ENCODE data around the gene DDX21. TPM values are rescaled to one million over a fixed set of nuclear protein-coding genes. Genes with fewer than 3 reads are reported as not detected.
"Not testable (repeated sequence)": the region's sequence is repeated elsewhere in the genome, so short reads cannot be mapped to it uniquely, and the experiment has no call there.

DDX21 gene
- total RNA-seq, 4 donors from 2014 or later: 8.8 to 29.5 (median 17.0) TPM

- TF ChIP-seq POLR2AphosphoS5 (IDR thresholded peaks at IDR 0.05) (no peak), EP300 (IDR thresholded peaks at IDR 0.05; ENCODE audit: low read depth) (no peak), POLR2A (IDR thresholded peaks at IDR 0.05) (no peak), CTCF (IDR thresholded peaks at IDR 0.05) (no peak)
- WGBS, 2 donors (ENCODE audit: low coverage in 1 of 2): 96% methylated on average over 4 of the region's 4 CpGs; no CpG with 5 or more reads in 1 of the 2 donors
- Histone ChIP-seq H3K36me3 (peaks cover 0 to 38% (median 19%) of the 10 kb centered on the region in 4 donors), H3K4me3 (no peak overlapping the region), H3K27ac (no peak overlapping the region), H3K4me1 (peaks cover 8 to 26% (median 18%) of the 10 kb centered on the region in 4 donors), H3K9me3 (no peaks in the 10 kb centered on the region), H3K27me3 (no peaks in the 10 kb centered on the region)
- intact Hi-C loops (cut with DNase I; ENCODE audit: low total_unique reads): no loop called here
- DNase-seq: no peak
- in situ Hi-C loops (cut with MboI; ENCODE audit: low pct_ligation_motif_present in 1 of 4, low pct_unique_long_range_greater_than_20kb in 1 of 4, low sequenced_read_pairs in 3 of 4): no loop called here
Measured at GRCh38 chr10:68959695-68960527, 3.9 kb downstream of the DDX21 start.

- WGBS, 2 donors (ENCODE audit: low coverage in 1 of 2): 91% methylated on average over 4 of the region's 4 CpGs; no CpG with 5 or more reads in 1 of the 2 donors
- TF ChIP-seq EP300 (IDR thresholded peaks at IDR 0.05; ENCODE audit: low read depth) (no peak), CTCF (IDR thresholded peaks at IDR 0.05) (no peak), POLR2A (IDR thresholded peaks at IDR 0.05) (no peak), POLR2AphosphoS5 (IDR thresholded peaks at IDR 0.05) (no peak)
- intact Hi-C loops (cut with DNase I; ENCODE audit: low total_unique reads): no loop called here
Measured at GRCh38 chr10:68963151-68963550, 7.2 kb downstream of the DDX21 start.

GRCh38 chr10:68973975-68974374 lies 18.0 kb downstream of the DDX21 start:
- no peak for DNase-seq
- Histone ChIP-seq H3K4me1 (no peaks in the 10 kb centered on the region), H3K4me3 (no peak overlapping the region), H3K27me3 (no peaks in the 10 kb centered on the region), H3K9me3 (no peaks in the 10 kb centered on the region), H3K27ac (no peak overlapping the region), H3K36me3 (peaks cover 0 to 96% (median 38%) of the 10 kb centered on the region in 4 donors)
- 82 to 83% methylated on average over 5 of the region's 5 CpGs for WGBS, 2 donors (ENCODE audit: low coverage in 1 of 2)
- intact Hi-C loops (cut with DNase I; ENCODE audit: low total_unique reads): no loop called here
- TF ChIP-seq POLR2A (IDR thresholded peaks at IDR 0.05) (no peak), POLR2AphosphoS5 (IDR thresholded peaks at IDR 0.05) (no peak), EP300 (IDR thresholded peaks at IDR 0.05; ENCODE audit: low read depth) (no peak), CTCF (IDR thresholded peaks at IDR 0.05) (no peak)
- in situ Hi-C loops (cut with MboI; ENCODE audit: low pct_ligation_motif_present in 1 of 4, low pct_unique_long_range_greater_than_20kb in 1 of 4, low sequenced_read_pairs in 3 of 4): no loop called here

More at GRCh38 chr10:68963151-68963550, 7.2 kb downstream of the DDX21 start:
- Histone ChIP-seq H3K4me1 (peaks cover 0 to 6% (median under 1%) of the 10 kb centered on the region in 4 donors), H3K36me3 (peaks cover 0 to 68% (median 31%) of the 10 kb centered on the region in 4 donors), H3K27me3 (no peaks in the 10 kb centered on the region), H3K9me3 (no peaks in the 10 kb centered on the region), H3K4me3 (no peak overlapping the region), H3K27ac (no peak overlapping the region)
- DNase-seq: no peak
- in situ Hi-C loops (cut with MboI; ENCODE audit: low pct_ligation_motif_present in 1 of 4, low pct_unique_long_range_greater_than_20kb in 1 of 4, low sequenced_read_pairs in 3 of 4): no loop called here

- H3K9me3 ChIP-seq; DNase-seq; H3K4me1 ChIP-seq; intact Hi-C loops (cut with DNase I; ENCODE audit: low total_unique reads); H3K27me3 ChIP-seq; H3K27ac ChIP-seq; H3K4me3 ChIP-seq: not testable (repeated sequence)
- WGBS, 2 donors (ENCODE audit: low coverage in 1 of 2): 90 to 98% methylated on average over 2 to 5 of the region's 5 CpGs
- in situ Hi-C loops (cut with MboI; ENCODE audit: low pct_ligation_motif_present in 1 of 4, low pct_unique_long_range_greater_than_20kb in 1 of 4, low sequenced_read_pairs in 3 of 4): loop anchor here in 3 of 4 donors (25.0 kb wide), 2 partner anchors 136 to 411 kb away; partner anchors contain the start of gene VPS26A (in 1 of the 3)
- peaks cover 0 to 93% (median 40%) of the 10 kb centered on the region in 4 donors for H3K36me3 ChIP-seq
Measured at GRCh38 chr10:68975936-68976473, 20.0 kb downstream of the DDX21 start.

- in situ Hi-C loops (cut with MboI; ENCODE audit: low pct_ligation_motif_present in 1 of 4, low pct_unique_long_range_greater_than_20kb in 1 of 4, low sequenced_read_pairs in 3 of 4): loop anchor here in 3 of 4 donors (25.0 kb wide), 2 partner anchors 133 to 408 kb away; partner anchors contain the start of gene VPS26A (in 1 of the 3)
- H3K9me3 ChIP-seq; DNase-seq; H3K27ac ChIP-seq; H3K27me3 ChIP-seq; H3K4me1 ChIP-seq; intact Hi-C loops (cut with DNase I; ENCODE audit: low total_unique reads); H3K4me3 ChIP-seq: not testable (repeated sequence)
- 76 to 93% methylated on average over 3 to 6 of the region's 6 CpGs for WGBS, 2 donors (ENCODE audit: low coverage in 1 of 2)
- peaks cover 0 to 80% (median 30%) of the 10 kb centered on the region in 4 donors for H3K36me3 ChIP-seq
Measured at GRCh38 chr10:68979738-68980137, 23.8 kb downstream of the DDX21 start.
